Activated naive CD8-positive, alpha-beta T cell treated with anti-CD3 and anti-CD28 coated beads, Interleukin-2, amount 10 ng/mL, durations not matched to agents 7 days and 5 days (primary cell): ENCODE results near the gene HYAL2. TPM values are rescaled to one million over a fixed set of nuclear protein-coding genes. Genes with fewer than 3 reads are reported as not detected.
"Not testable (repeated sequence)": the region's sequence is repeated elsewhere in the genome, so short reads cannot be mapped to it uniquely, and the experiment has no call there.

Experiments used
- ATAC-seq: fragments of 150-1000 bp; cut with Tn5 transposase; one replicate; pipeline ENCODE4 v1.10.0; 2021; ENCODE audit warnings: low read depth, moderate library complexity
- POLR2A ChIA-PET: fragments of 350-600 bp; sonication (Branson Sonifier 250); formaldehyde crosslinking; loops from one replicate; lab custom pipeline; 2021; ENCODE audit warnings: antibody characterized with exemption; lab: Charles Lee
- DNase-seq: peaks from one replicate; pipeline ENCODE4 v3.0.0; 2021
- H3K27ac Mint-ChIP-seq: one replicate; pipeline ENCODE4 v1.8.0; 2022; ENCODE audit warnings: mild to moderate bottlenecking, mixed read lengths
- H3K27me3 Mint-ChIP-seq: one replicate; pipeline ENCODE4 v1.8.0; 2022; ENCODE audit warnings: mild to moderate bottlenecking, moderate library complexity, mixed read lengths
- H3K36me3 Mint-ChIP-seq: one replicate; pipeline ENCODE4 v1.8.0; 2021; ENCODE audit warnings: mild to moderate bottlenecking, mixed read lengths
- H3K4me1 Mint-ChIP-seq: one replicate; pipeline ENCODE4 v1.8.0; 2021; ENCODE audit warnings: mixed read lengths
- H3K4me3 Mint-ChIP-seq: one replicate; pipeline ENCODE4 v1.8.0; 2022; ENCODE audit warnings: mild to moderate bottlenecking, moderate library complexity, mixed read lengths
- H3K9me3 Mint-ChIP-seq: one replicate; pipeline ENCODE4 v1.8.0; 2021; ENCODE audit warnings: mixed read lengths
- total RNA-seq, 2 experiments: library from RNA; stranded (reverse); gene quantifications; one replicate each; pipeline ENCODE4 v1.2.3, GENCODE V29; 2021

The HYAL2 gene
- total RNA-seq, 2 experiments from 2014 or later = 4.9 to 5.1 TPM

- POLR2A ChIA-PET = no interaction called here
- H3K27me3 Mint-ChIP-seq = no peaks in the 10 kb centered on the region
- no peak overlapping the region for H3K4me3 Mint-ChIP-seq
- peaks cover 6% of the 10 kb centered on the region for H3K4me1 Mint-ChIP-seq
- no peak overlapping the region for H3K27ac Mint-ChIP-seq
- no peaks in the 10 kb centered on the region for H3K9me3 Mint-ChIP-seq
- H3K36me3 Mint-ChIP-seq = peaks cover 2% of the 10 kb centered on the region
- no peak for DNase-seq
- no peak for ATAC-seq
Observed at GRCh38 chr3:50286322-50287227, 36.0 kb downstream of the HYAL2 start.

DNA sequence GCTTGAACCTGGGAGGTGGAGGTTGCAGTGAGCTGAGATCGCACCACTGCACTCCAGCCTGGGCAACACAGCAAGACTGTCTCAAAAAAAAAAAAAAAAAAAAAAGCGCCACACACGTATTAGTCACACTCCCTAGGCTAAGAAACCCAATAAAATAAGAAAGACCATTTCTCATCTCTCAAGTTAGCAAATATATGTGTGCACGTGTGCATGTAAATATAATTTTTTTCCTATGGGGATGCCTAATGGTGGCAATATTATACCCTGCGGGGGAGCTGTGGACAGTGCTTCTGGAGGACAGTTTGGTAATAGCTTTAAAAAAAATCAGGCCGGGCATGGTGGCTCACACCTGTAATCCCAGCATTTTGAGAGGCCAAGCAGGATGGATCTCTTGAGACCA is 38.4 kb downstream of the HYAL2 start:
- POLR2A ChIA-PET = interaction anchor here (0.7 to 1.1 kb wide), 3 partner anchors 13 to 93 kb away, joined by 3 to 4 read pairs (median 3); no protein-coding TSS in a partner anchor
- H3K27me3 Mint-ChIP-seq, H3K9me3 Mint-ChIP-seq, H3K27ac Mint-ChIP-seq, H3K4me1 Mint-ChIP-seq, DNase-seq, ATAC-seq, H3K4me3 Mint-ChIP-seq, H3K36me3 Mint-ChIP-seq: not testable (repeated sequence)

- Mint-ChIP-seq H3K27me3 (peaks cover 31% of the 10 kb centered on the region), H3K36me3 (no peaks in the 10 kb centered on the region), H3K9me3 (no peaks in the 10 kb centered on the region), H3K4me3 (no peak overlapping the region), H3K4me1 (peaks cover 10% of the 10 kb centered on the region), H3K27ac (no peak overlapping the region)
- no peak for ATAC-seq
- no peak for DNase-seq
- POLR2A ChIA-PET = interaction anchor here (0.7 to 1.8 kb wide), 2 partner anchors 13 to 96 kb away, joined by 4 to 5 read pairs; partner anchors contain the start of gene IFRD2
Observed at GRCh38 chr3:50279255-50280016, 43.1 kb downstream of the HYAL2 start.

DNA sequence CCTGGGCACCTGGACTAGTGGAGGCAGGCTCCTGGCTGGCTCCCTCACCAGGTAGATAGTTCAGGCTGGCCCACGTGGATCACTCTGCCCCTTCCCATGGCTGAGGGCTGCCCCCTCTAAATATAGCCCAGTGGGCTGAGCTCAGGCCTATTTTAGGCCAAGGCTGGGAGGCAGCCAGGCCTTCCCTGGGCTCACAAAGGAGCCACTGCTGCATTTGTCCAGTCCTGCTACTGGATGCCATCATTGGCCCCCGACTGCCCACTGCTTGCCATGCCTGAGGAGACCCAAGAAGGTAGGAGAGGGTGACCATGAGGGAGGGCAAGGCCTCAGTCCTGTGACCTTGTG is 43.7 kb downstream of the HYAL2 start, which contains the start of gene LSMEM2:
Gene LSMEM2, plus strand, starts transcription at position 208 of the 345 bp plus-strand sequence. Its CDS starts 27 bp downstream, at position 235.
- Mint-ChIP-seq H3K4me1 (peaks cover 14% of the 10 kb centered on the region), H3K36me3 (no peaks in the 10 kb centered on the region), H3K9me3 (no peaks in the 10 kb centered on the region), H3K4me3 (no peak within 1 kb of the TSS), H3K27ac (no peak within 1 kb of the TSS), H3K27me3 (peaks cover 36% of the 10 kb centered on the region)
- ATAC-seq = no peak
- DNase-seq = no peak
- POLR2A ChIA-PET = interaction anchor here (1.8 kb wide), 1 partner anchor 13 kb away, joined by 5 read pairs; the partner anchor contains the start of gene IFRD2

- Mint-ChIP-seq H3K4me1 (peaks cover 14% of the 10 kb centered on the region), H3K27me3 (peaks cover 36% of the 10 kb centered on the region), H3K36me3 (no peaks in the 10 kb centered on the region), H3K4me3 (no peak overlapping the region), H3K27ac (no peak overlapping the region), H3K9me3 (no peaks in the 10 kb centered on the region)
- POLR2A ChIA-PET = interaction anchor here (1.8 kb wide), 1 partner anchor 14 kb away, joined by 5 read pairs; the partner anchor contains the start of gene IFRD2
- DNase-seq = no peak
- no peak for ATAC-seq
Observed at GRCh38 chr3:50278123-50278879, 44.2 kb downstream of the HYAL2 start.

- POLR2A ChIA-PET = interaction anchor here (0.6 to 0.7 kb wide), 4 partner anchors 15 to 1246 kb away, joined by 3 read pairs; partner anchors contain the start of genes HYAL3 and NAA80
- no peak overlapping the region for H3K4me3 Mint-ChIP-seq
- no peak overlapping the region for H3K27ac Mint-ChIP-seq
- no peak for ATAC-seq
- no peaks in the 10 kb centered on the region for H3K9me3 Mint-ChIP-seq
- H3K36me3 Mint-ChIP-seq = no peaks in the 10 kb centered on the region
- DNase-seq = no peak
- H3K27me3 Mint-ChIP-seq = peaks cover 40% of the 10 kb centered on the region
- peaks cover 22% of the 10 kb centered on the region for H3K4me1 Mint-ChIP-seq
Observed at GRCh38 chr3:50276762-50277101, 45.8 kb downstream of the HYAL2 start.

- peak overlapping the region; percentile 50 for H3K4me3 Mint-ChIP-seq
- H3K4me1 Mint-ChIP-seq = peaks cover 25% of the 10 kb centered on the region
- ATAC-seq (no peak), DNase-seq (peak; percentile 60)
- no peaks in the 10 kb centered on the region for H3K36me3 Mint-ChIP-seq
- no peaks in the 10 kb centered on the region for H3K9me3 Mint-ChIP-seq
- peaks cover 40% of the 10 kb centered on the region for H3K27me3 Mint-ChIP-seq
- POLR2A ChIA-PET = interaction anchor here (0.6 to 0.9 kb wide), 4 partner anchors 13 to 82 kb away, joined by 3 to 10 read pairs (median 4); no protein-coding TSS in a partner anchor
- no peak overlapping the region for H3K27ac Mint-ChIP-seq
Observed at GRCh38 chr3:50275996-50276761, 46.4 kb downstream of the HYAL2 start.

GRCh38 chr3:50275141-50275995 is 47.2 kb downstream of the HYAL2 start:
- Mint-ChIP-seq H3K4me3 (peak overlapping the region; percentile 50), H3K27me3 (peaks cover 40% of the 10 kb centered on the region), H3K27ac (peak overlapping the region; percentile 21), H3K9me3 (no peaks in the 10 kb centered on the region), H3K4me1 (peaks cover 25% of the 10 kb centered on the region), H3K36me3 (no peaks in the 10 kb centered on the region)
- POLR2A ChIA-PET = interaction anchor here (0.6 to 1.0 kb wide), 4 partner anchors 12 to 81 kb away, joined by 3 to 10 read pairs (median 4); partner anchors contain the start of gene HYAL2
- no peak for ATAC-seq
- DNase-seq = no peak

- Mint-ChIP-seq H3K27ac (no peak overlapping the region), H3K36me3 (no peaks in the 10 kb centered on the region), H3K9me3 (no peaks in the 10 kb centered on the region), H3K27me3 (peaks cover 40% of the 10 kb centered on the region), H3K4me3 (peak overlapping the region; percentile 36), H3K4me1 (peaks cover 25% of the 10 kb centered on the region)
- ATAC-seq (peak; percentile 35), DNase-seq (peak; percentile 87)
- POLR2A ChIA-PET = interaction anchor here (1.0 kb wide), 1 partner anchor 48 kb away, joined by 3 read pairs; the partner anchor contains the start of gene HYAL2
Observed at GRCh38 chr3:50274371-50275104, 48.0 kb downstream of the HYAL2 start.

DNA sequence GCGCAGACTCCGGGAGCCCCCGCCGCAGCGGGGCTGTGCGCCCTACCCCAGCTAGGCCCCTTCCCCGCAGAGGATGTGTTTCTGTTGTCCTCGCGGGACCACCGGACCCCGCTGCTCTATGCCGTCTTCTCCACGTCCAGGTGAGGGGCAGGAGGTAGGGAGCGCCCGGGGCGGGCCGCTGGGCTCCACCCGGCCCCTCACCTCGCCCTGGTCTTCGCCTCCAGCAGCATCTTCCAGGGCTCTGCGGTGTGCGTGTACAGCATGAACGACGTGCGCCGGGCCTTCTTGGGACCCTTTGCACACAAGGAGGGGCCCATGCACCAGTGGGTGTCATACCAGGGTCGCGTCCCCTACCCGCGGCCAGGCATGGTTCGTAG is 48.9 kb downstream of the HYAL2 start:
- Mint-ChIP-seq H3K4me1 (peaks cover 25% of the 10 kb centered on the region), H3K27ac (no peak overlapping the region), H3K36me3 (no peaks in the 10 kb centered on the region), H3K27me3 (peaks cover 40% of the 10 kb centered on the region), H3K4me3 (no peak overlapping the region), H3K9me3 (no peaks in the 10 kb centered on the region)
- no peak for ATAC-seq
- POLR2A ChIA-PET = no interaction called here
- DNase-seq = no peak
